ENCODE data around the gene BRPF1. TPM values are rescaled to one million over a fixed set of nuclear protein-coding genes. Genes with fewer than 3 reads are reported as not detected.

BRPF1 gene
- total RNA-seq, 4 donors from 2014 or later = 20.1 to 27.2 (median 22.5) TPM

- 89 to 92% methylated on average over 9 of the region's 9 CpGs for WGBS, 2 donors
- TF ChIP-seq CTCF (IDR thresholded peaks at IDR 0.05) (no peak), POLR2A (IDR thresholded peaks at IDR 0.05) (no peak)
- no peak overlapping the region for H3K4me3 ChIP-seq (ENCODE audit: low read depth, poor library complexity, severe bottlenecking)
- no peak for DNase-seq (ENCODE audit: low spot score in 2 of 2)
- intact Hi-C loops (cut with DNase I; ENCODE audit: low total_unique reads) = no loop called here
Observed at GRCh38 chr3:9686050-9686550, 45.4 kb upstream of the BRPF1 start.

DNA sequence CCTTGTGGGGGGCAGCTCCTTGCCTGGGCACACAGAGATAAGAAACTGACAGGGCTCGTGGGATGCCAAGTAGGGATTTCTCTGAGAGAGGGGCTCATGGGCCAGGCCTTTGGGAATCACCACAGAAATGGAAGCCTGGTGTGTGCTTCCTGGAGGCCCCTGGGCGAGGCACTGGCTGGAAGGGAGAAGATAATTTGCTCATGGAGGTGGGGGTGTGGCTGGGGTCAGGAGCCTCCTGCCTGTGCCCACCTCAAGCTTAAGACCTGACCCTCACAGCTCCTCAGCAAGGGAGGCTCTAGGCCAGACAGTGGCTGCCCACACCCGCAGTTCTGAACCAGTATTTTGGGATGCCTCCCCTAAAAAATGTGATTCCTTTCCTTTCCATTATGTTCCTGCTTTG is 44.8 kb upstream of the BRPF1 start:
- no peak for DNase-seq (ENCODE audit: low spot score in 2 of 2)
- no peak overlapping the region for H3K4me3 ChIP-seq (ENCODE audit: low read depth, poor library complexity, severe bottlenecking)
- no peak for TF ChIP-seq CTCF (IDR thresholded peaks at IDR 0.05)
- no peak for TF ChIP-seq POLR2A (IDR thresholded peaks at IDR 0.05)
- 88 to 93% methylated on average over 3 of the region's 3 CpGs for WGBS, 2 donors
- intact Hi-C loops (cut with DNase I; ENCODE audit: low total_unique reads) = no loop called here

DNA sequence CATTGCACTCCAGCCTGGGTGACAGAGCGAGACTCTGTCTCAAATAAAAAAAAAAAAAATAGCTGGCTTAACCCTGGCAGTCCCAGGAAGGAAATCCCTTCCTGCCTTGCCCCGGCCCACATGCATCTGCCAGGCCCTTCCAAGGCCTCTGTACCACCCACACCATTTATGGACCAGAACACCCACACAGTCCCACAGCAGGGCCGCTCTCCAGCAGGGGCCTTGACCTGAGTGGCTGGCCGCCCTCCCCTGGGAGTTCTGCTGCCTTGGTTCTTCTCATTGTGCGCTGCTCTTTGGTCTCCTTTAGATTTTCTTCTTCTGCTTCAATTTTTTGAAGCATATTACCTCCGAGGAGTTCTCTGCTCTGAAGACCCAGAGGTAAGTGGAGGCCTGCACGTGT is 44.0 kb upstream of the BRPF1 start:
- DNase-seq (ENCODE audit: low spot score in 2 of 2) = no peak
- TF ChIP-seq POLR2A (IDR thresholded peaks at IDR 0.05) (no peak), CTCF (IDR thresholded peaks at IDR 0.05) (no peak)
- WGBS, 2 donors = 80 to 88% methylated on average over 7 of the region's 7 CpGs
- intact Hi-C loops (cut with DNase I; ENCODE audit: low total_unique reads) = no loop called here
- H3K4me3 ChIP-seq (ENCODE audit: low read depth, poor library complexity, severe bottlenecking) = no peak overlapping the region

GRCh38 chr3:9688961-9689360 is 42.6 kb upstream of the BRPF1 start:
- TF ChIP-seq CTCF (IDR thresholded peaks at IDR 0.05) (no peak), POLR2A (IDR thresholded peaks at IDR 0.05) (no peak)
- WGBS, 2 donors = 92 to 97% methylated on average over 4 of the region's 5 CpGs
- H3K4me3 ChIP-seq (ENCODE audit: low read depth, poor library complexity, severe bottlenecking) = no peak overlapping the region
- DNase-seq (ENCODE audit: low spot score in 2 of 2) = no peak
- intact Hi-C loops (cut with DNase I; ENCODE audit: low total_unique reads) = no loop called here

DNA sequence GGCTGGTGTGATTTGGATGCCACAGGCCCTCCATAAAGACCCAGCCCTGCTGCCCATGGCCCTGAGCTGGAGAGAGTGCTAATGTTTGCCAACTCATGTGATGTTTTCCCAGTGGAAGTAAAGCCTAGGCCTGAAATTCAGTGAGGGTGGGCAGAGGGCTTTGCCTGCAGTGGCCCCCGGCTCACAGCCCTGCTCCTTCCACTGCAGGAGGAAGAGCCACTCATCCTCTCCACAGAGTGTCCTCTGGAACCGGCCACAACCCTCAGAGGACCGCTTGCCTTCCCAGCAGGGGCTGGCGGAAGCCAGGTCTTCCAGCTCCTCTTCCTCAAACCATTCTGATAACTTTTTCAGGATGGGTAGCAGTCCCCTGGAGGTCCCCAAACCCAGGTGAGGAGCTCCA is 41.8 kb upstream of the BRPF1 start:
- 97 to 100% methylated on average over 2 to 4 of the region's 4 CpGs for WGBS, 2 donors
- DNase-seq (ENCODE audit: low spot score in 2 of 2) = no peak
- TF ChIP-seq CTCF (IDR thresholded peaks at IDR 0.05) = no peak
- intact Hi-C loops (cut with DNase I; ENCODE audit: low total_unique reads) = no loop called here
- no peak overlapping the region for H3K4me3 ChIP-seq (ENCODE audit: low read depth, poor library complexity, severe bottlenecking)
